GM12878 (cell line): ENCODE data around the gene ANKRD13D. TPM values are rescaled to one million over a fixed set of nuclear protein-coding genes. Genes with fewer than 3 reads are reported as not detected.
A peak's percentile ranks its signal among the peaks of the same experiment; 100 is the strongest.

Experiments
- BACH1 ChIP-seq: fragments of 450-650 bp; IDR thresholded peaks from 2 replicates; pipeline ENCODE4 v1.6.1; 2017; ENCODE audit warnings: mild to moderate bottlenecking, borderline replicate concordance
- BRCA1 ChIP-seq: IDR thresholded peaks from 2 replicates; pipeline ENCODE4 v1.6.1; 2011; ENCODE audit warnings: low read depth, low read length, improper control_type of control experiment
- CEBPB ChIP-seq, 2 experiments: fragments of 150-350 bp in 1 of 2; IDR thresholded peaks; 2 replicates each; pipeline ENCODE4 v1.6.1; 2012 to 2014; ENCODE audit warnings: low read depth in 2 of 2, low read length in 2 of 2, borderline replicate concordance in 1 of 2, inconsistent platforms in 1 of 2
- CEBPZ ChIP-seq: fragments of 150-350 bp; IDR thresholded peaks from 2 replicates; pipeline ENCODE4 v1.6.1; 2016; ENCODE audit warnings: low read depth, low read length
- CHD4 ChIP-seq: fragments of 200-600 bp; sonication (generic); IDR thresholded peaks from 2 replicates; pipeline ENCODE4 v1.6.1; 2016; ENCODE audit warnings: mild to moderate bottlenecking
- DPF2 ChIP-seq: fragments of 450-650 bp; IDR thresholded peaks from 2 replicates; pipeline ENCODE4 v1.6.1; 2017; ENCODE audit warnings: mild to moderate bottlenecking
- FOXK2 ChIP-seq: fragments of 450-650 bp; IDR thresholded peaks from 2 replicates; pipeline ENCODE4 v1.6.1; 2017; ENCODE audit warnings: mild to moderate bottlenecking, moderate library complexity
- FOXM1 ChIP-seq: IDR thresholded peaks from 2 replicates; pipeline ENCODE4 v1.6.1; 2012; ENCODE audit warnings: low read depth, mild to moderate bottlenecking, inconsistent platforms, low read length, moderate library complexity
- IRF4 ChIP-seq: IDR thresholded peaks from 2 replicates; pipeline ENCODE4 v1.6.1; 2011; ENCODE audit warnings: low read depth, low read length
- MYC ChIP-seq: IDR thresholded peaks from 2 replicates; pipeline ENCODE4 v1.6.1; 2011; ENCODE audit warnings: mild to moderate bottlenecking, low read length, moderate library complexity, inconsistent platforms; ENCODE audit not compliant: insufficient read depth, insufficient replicate concordance, insufficient read length, severe bottlenecking
- NFYA ChIP-seq: IDR thresholded peaks from 2 replicates; pipeline ENCODE4 v1.6.1; 2011; ENCODE audit warnings: low read depth, mild to moderate bottlenecking, low read length, improper control_type of control experiment, borderline replicate concordance
- NR2C1 ChIP-seq: fragments of 450-650 bp; IDR thresholded peaks from 2 replicates; pipeline ENCODE4 v1.6.1; 2017; ENCODE audit warnings: antibody characterized with exemption, mild to moderate bottlenecking, moderate library complexity
- NR2C2 ChIP-seq: IDR thresholded peaks from 2 replicates; pipeline ENCODE4 v1.6.1; 2011; ENCODE audit warnings: borderline replicate concordance, low read depth; ENCODE audit not compliant: control insufficient read depth, insufficient read length
- PAX8 ChIP-seq: fragments of 450-650 bp; IDR thresholded peaks from 2 replicates; pipeline ENCODE4 v1.6.1; 2017; ENCODE audit warnings: mild to moderate bottlenecking, moderate library complexity
- PRDM15 ChIP-seq: fragments of 450-650 bp; formaldehyde crosslinking; IDR thresholded peaks from 2 replicates; pipeline ENCODE4 v1.4.0; 2020; ENCODE audit warnings: mild to moderate bottlenecking, moderate library complexity
- RB1 ChIP-seq: fragments of 450-650 bp; formaldehyde crosslinking; IDR thresholded peaks from 2 replicates; pipeline ENCODE4 v1.6.1; 2017; ENCODE audit warnings: mild to moderate bottlenecking, borderline replicate concordance
- SRF ChIP-seq, 2 experiments: IDR thresholded peaks; 2 replicates each; pipeline ENCODE4 v1.6.1; 2011; ENCODE audit warnings: low read depth in 2 of 2, low read length in 2 of 2, mild to moderate bottlenecking in 1 of 2, moderate library complexity in 1 of 2
- TCF12 ChIP-seq: IDR thresholded peaks from 2 replicates; pipeline ENCODE4 v1.6.1; 2011; ENCODE audit warnings: low read depth, mild to moderate bottlenecking, low read length
- TCF3 ChIP-seq: IDR thresholded peaks from 2 replicates; pipeline ENCODE4 v1.6.1; 2012; ENCODE audit warnings: low read depth, mild to moderate bottlenecking, low read length, borderline replicate concordance; ENCODE audit not compliant: insufficient read depth
- ZBED1 ChIP-seq: IDR thresholded peaks from 2 replicates; pipeline ENCODE4 v1.6.1; 2016; ENCODE audit warnings: borderline replicate concordance
- ZNF207 ChIP-seq: fragments of 450-650 bp; IDR thresholded peaks from 2 replicates; pipeline ENCODE4 v1.6.1; 2014; ENCODE audit warnings: antibody characterized with exemption, mild to moderate bottlenecking, borderline replicate concordance
- ZNF24 ChIP-seq: fragments of 450-650 bp; IDR thresholded peaks from 2 replicates; pipeline ENCODE4 v1.6.1; 2017; ENCODE audit warnings: antibody characterized with exemption, mild to moderate bottlenecking
- ZNF274 ChIP-seq: IDR thresholded peaks from one replicate; pipeline ENCODE4 v1.8.0; 2011; ENCODE audit not compliant: insufficient read length, insufficient read depth
- polyA plus RNA-seq, 11 experiments: library from polyadenylated mRNA; depleted of rRNA in 4 of 11; unstranded in 6 of 11; stranded (reverse) in 5 of 11; fragments of >200 nt; fragmentation: Nextera tagmentation in 4 of 11; fragmentation: Illumina TruSeq in 1 of 11; extraction: Ambion mirVana in 4 of 11; extraction: Trizol in 1 of 11; gene quantifications; 1 replicate in 1 of 11; 2 replicates in 10 of 11; pipeline versions ENCODE4 v1.2.1 to v1.2.3, GENCODE V29; 2011 to 2016; ENCODE audit warnings: inconsistent platforms in 2 of 11, missing spikeins in 2 of 11, low read depth in 1 of 11
- total RNA-seq, 4 experiments: library from RNA; depleted of rRNA in 3 of 4; stranded (reverse); fragments of >200 nt in 3 of 4; fragmentation: Illumina TruSeq in 1 of 4; extraction: Trizol in 1 of 4; gene quantifications; 2 replicates each; pipeline versions ENCODE4 v1.2.1 to v1.2.3, GENCODE V29; 2013 to 2021
- TF ChIP-seq, protein P1 (sequence below): IDR thresholded peaks from 2 replicates; pipeline ENCODE4 v1.6.1; 2011; ENCODE audit warnings: borderline replicate concordance, low read depth, mild to moderate bottlenecking, moderate library complexity, mixed read lengths, low read length; ENCODE audit not compliant: insufficient read depth; ENCODE audit errors: extremely low read length

Gene ANKRD13D
- total and polyA plus RNA-seq, 10 of the 15 experiments (the other 5 are each of a cell fraction or from before 2014, with no cell fraction given), result 2.0 to 56.2 (median 21.4) TPM

DNA sequence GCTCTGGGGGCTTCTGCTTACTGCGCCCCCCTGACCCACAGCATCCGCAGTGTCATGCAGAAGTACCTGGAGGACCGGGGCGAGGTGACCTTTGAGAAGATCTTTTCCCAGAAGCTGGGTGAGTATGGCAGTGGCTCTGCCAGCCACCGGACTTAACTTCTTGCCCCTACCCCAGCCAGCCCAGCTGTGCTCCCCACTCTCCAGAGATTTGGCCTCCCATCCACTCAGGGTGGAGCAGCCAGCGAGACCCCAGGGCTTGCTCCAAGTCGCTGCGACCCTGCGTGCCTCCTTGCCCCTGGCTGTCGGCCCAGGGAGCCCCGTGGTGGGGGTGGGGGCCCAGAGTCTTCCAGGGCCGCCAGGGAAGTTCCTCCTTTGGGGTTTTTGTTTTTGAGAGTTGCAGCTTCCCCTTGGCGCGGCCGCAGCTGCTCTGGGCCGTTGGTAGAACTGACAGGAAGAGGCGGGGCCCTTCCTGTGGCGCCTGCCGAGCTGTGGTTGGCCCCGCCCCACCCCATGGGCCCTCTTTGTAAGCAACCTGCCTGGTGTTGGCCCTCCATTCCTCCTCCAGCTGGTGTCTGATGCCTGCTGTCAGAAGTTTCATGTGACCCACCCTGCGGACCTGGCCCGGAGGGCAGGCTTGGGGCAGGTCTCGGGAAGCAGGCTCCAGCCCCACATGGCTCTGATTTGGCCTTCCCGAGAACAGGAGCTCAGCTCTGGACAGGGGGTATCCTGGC, 11.7 kb upstream of the ANKRD13D start (continued):
- TF ChIP-seq PRDM15 (CRISPR knock-in tag) (peak; percentile 52; the same call in 1 of the 2 replicates), ZBED1 (no peak), CEBPZ (no peak), DPF2 (peak; percentile 84), NR2C1 (no peak), CEBPB (IDR thresholded peaks at IDR 0.05; ENCODE audit: borderline replicate concordance in 1 of 2, low read depth in 2 of 2, low read length in 2 of 2) (no peak), BACH1 (peak; percentile 19), TCF12 (peak; percentile 94), SRF (IDR thresholded peaks at IDR 0.05; ENCODE audit: low read depth in 2 of 2, low read length in 2 of 2) (0 out of 4 replicates have a peak, but pooled peaks of 1 of the 2 experiments have one; percentile 26), PAX8 (no peak), NFYA (no peak), ZNF207 (peak; percentile 87; the same call in 1 of the 2 replicates), FOXK2 (no peak), IRF4 (no peak), BRCA1 (no peak), TCF3 (0 out of 2 replicates have a peak, but pooled peaks have one; percentile 54), FOXM1 (no peak), ZNF274 (no peak), RB1 (peak; percentile 45; the same call in 1 of the 2 replicates), ZNF24 (no peak), CHD4 (no peak), NR2C2 (no peak), MYC (no peak)
- TF ChIP-seq, protein P1, sequence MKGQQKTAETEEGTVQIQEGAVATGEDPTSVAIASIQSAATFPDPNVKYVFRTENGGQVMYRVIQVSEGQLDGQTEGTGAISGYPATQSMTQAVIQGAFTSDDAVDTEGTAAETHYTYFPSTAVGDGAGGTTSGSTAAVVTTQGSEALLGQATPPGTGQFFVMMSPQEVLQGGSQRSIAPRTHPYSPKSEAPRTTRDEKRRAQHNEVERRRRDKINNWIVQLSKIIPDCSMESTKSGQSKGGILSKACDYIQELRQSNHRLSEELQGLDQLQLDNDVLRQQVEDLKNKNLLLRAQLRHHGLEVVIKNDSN, result no peak
